Measurements from ENCODE around the gene KCND2. TPM values are rescaled to one million over a fixed set of nuclear protein-coding genes. Genes with fewer than 3 reads are reported as not detected.

Gene KCND2
- total RNA-seq, 4 donors from 2014 or later, result 0.96 to 3.8 (median 1.7) TPM

GRCh38 chr7:120521761-120522737 is 249.1 kb downstream of the KCND2 start:
- no peak for DNase-seq (ENCODE audit: low spot score)
- ATAC-seq (ENCODE audit: low FRiP score), result no peak
- TF ChIP-seq, protein P1, sequence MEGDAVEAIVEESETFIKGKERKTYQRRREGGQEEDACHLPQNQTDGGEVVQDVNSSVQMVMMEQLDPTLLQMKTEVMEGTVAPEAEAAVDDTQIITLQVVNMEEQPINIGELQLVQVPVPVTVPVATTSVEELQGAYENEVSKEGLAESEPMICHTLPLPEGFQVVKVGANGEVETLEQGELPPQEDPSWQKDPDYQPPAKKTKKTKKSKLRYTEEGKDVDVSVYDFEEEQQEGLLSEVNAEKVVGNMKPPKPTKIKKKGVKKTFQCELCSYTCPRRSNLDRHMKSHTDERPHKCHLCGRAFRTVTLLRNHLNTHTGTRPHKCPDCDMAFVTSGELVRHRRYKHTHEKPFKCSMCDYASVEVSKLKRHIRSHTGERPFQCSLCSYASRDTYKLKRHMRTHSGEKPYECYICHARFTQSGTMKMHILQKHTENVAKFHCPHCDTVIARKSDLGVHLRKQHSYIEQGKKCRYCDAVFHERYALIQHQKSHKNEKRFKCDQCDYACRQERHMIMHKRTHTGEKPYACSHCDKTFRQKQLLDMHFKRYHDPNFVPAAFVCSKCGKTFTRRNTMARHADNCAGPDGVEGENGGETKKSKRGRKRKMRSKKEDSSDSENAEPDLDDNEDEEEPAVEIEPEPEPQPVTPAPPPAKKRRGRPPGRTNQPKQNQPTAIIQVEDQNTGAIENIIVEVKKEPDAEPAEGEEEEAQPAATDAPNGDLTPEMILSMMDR (IDR thresholded peaks at IDR 0.05), result no peak

- TF ChIP-seq, protein P1 (IDR thresholded peaks at IDR 0.05), result no peak
- DNase-seq (ENCODE audit: low spot score) (no peak), ATAC-seq (ENCODE audit: low FRiP score) (no peak)
These were observed 251.0 kb downstream of the KCND2 start for GRCh38 chr7:120523985-120524384.

DNA sequence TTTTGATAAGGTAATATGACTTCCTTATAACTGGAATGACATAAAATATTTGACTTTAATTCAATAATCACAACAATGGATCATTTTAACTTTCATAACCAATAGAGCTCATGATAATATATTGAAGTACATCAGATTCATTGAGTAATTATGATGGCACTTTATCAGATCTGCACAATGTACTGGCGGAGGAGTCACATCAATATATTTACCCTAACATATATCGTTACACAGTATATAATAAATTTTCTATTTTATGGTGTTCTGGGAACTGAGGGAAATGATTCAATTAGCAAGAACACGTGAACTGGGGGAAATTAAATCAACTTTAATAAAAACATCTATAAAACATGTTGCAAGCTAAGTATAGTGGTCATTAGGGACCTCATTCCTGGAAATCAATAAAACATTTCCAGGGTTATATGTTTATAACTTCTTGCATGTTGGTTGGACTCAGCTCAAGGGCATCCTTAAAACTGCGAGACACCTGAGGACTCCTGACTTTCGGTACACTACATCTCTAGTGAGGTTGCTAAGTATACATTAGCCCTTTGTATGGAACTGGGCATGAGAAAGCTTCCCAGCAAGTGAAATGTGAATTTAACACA is 254.0 kb downstream of the KCND2 start:
- no peak for ATAC-seq (ENCODE audit: low FRiP score)
- TF ChIP-seq, protein P1 (IDR thresholded peaks at IDR 0.05), result no peak
- DNase-seq (ENCODE audit: low spot score), result no peak

DNA sequence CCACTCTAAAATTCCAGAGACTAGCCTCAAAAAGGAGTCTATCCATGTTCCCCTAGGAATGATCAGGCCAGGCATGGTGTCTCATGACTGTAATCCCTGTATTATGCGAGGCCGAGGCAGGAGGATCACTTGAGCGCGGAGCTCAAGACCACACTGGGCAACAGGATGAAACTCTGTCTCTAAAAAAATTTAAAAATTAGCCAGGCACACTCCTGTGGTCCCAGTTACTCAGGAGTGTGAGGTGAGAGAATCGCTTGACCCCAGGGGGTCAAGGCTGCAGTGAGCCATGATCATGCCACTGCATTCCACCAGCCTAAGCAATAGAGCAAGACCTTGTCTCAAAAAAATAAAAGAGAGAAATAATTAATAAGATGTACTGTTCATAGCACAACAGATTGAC is 256.8 kb downstream of the KCND2 start:
- TF ChIP-seq, protein P1 (IDR thresholded peaks at IDR 0.05), result no peak
- ATAC-seq (ENCODE audit: low FRiP score) (no peak), DNase-seq (ENCODE audit: low spot score) (no peak)

GRCh38 chr7:120538335-120538734 is 265.4 kb downstream of the KCND2 start:
- DNase-seq (ENCODE audit: low spot score) (no peak), ATAC-seq (ENCODE audit: low FRiP score) (no peak)
- TF ChIP-seq, protein P1 (IDR thresholded peaks at IDR 0.05), result no peak

- DNase-seq (ENCODE audit: low spot score) (no peak), ATAC-seq (ENCODE audit: low FRiP score) (no peak)
- TF ChIP-seq, protein P1 (IDR thresholded peaks at IDR 0.05), result no peak
These were observed 266.3 kb downstream of the KCND2 start for GRCh38 chr7:120539321-120539720.
